GM19463 (cell line): ENCODE measurements around the gene MAPRE3.

Experiments
- ATAC-seq: cut with Tn5 transposase; IDR thresholded peaks from one replicate; pipeline ENCODE4 v1.9.1; 2021; ENCODE audit warnings: mild to moderate bottlenecking, moderate library complexity; ENCODE audit not compliant: unreplicated experiment

MAPRE3 gene

GRCh38 chr2:27038631-27039339 is 68.3 kb downstream of the MAPRE3 start:
- no peak for ATAC-seq

GRCh38 chr2:27039426-27039825 is 69.0 kb downstream of the MAPRE3 start:
- ATAC-seq = no peak

GRCh38 chr2:27039871-27040270 is 69.4 kb downstream of the MAPRE3 start:
- no peak for ATAC-seq

- ATAC-seq = no peak
Measured at GRCh38 chr2:27040282-27040681, 69.8 kb downstream of the MAPRE3 start.

GRCh38 chr2:27041752-27042151 is 71.3 kb downstream of the MAPRE3 start:
- no peak for ATAC-seq

- peak; percentile 39 for ATAC-seq
Measured at GRCh38 chr2:27042159-27042661, 71.8 kb downstream of the MAPRE3 start.

GRCh38 chr2:27042985-27043634 is 72.7 kb downstream of the MAPRE3 start:
- no peak for ATAC-seq

GRCh38 chr2:27049422-27050280 is 79.2 kb downstream of the MAPRE3 start:
- ATAC-seq = no peak

- ATAC-seq = peak; percentile 46
Measured at GRCh38 chr2:27050281-27050995, 80.0 kb downstream of the MAPRE3 start.

- peak; percentile 66 for ATAC-seq
Measured at GRCh38 chr2:27050996-27051901, 80.8 kb downstream of the MAPRE3 start, which contains the start of gene AGBL5. TSS of gene AGBL5 (plus strand) at chr2:27051668. CDS start at chr2:27052959, 1,291 bp downstream.

GRCh38 chr2:27051902-27052645 is 81.6 kb downstream of the MAPRE3 start:
- no peak for ATAC-seq

- no peak for ATAC-seq
Measured at GRCh38 chr2:27053321-27053720, 82.9 kb downstream of the MAPRE3 start.

- ATAC-seq = no peak
Measured at GRCh38 chr2:27053776-27054175, 83.3 kb downstream of the MAPRE3 start.

- ATAC-seq = no peak
Measured at GRCh38 chr2:27054721-27055120, 84.3 kb downstream of the MAPRE3 start.

GRCh38 chr2:27057184-27057583 is 86.7 kb downstream of the MAPRE3 start:
- no peak for ATAC-seq

GRCh38 chr2:27058210-27058609 is 87.8 kb downstream of the MAPRE3 start:
- ATAC-seq = no peak

- no peak for ATAC-seq
Measured at GRCh38 chr2:27059141-27059820, 88.8 kb downstream of the MAPRE3 start.

GRCh38 chr2:27060323-27060722 is 89.9 kb downstream of the MAPRE3 start:
- ATAC-seq = no peak
